Astrocyte (in vitro differentiated cells and primary cell): Measurements from ENCODE around the gene MUC13. TPM values are rescaled to one million over a fixed set of nuclear protein-coding genes. Genes with fewer than 3 reads are reported as not detected.

ENCODE experiments used
- DNase-seq: peaks from one replicate; pipeline ENCODE4 v3.0.0-alpha.2; 2010; ENCODE audit warnings: low read depth
- FAIRE-seq: peaks from 2 replicates; lab custom pipeline; 2011; peaks lifted over from hg19 to GRCh38; lab: Jason Lieb, UNC
- H2AFZ ChIP-seq: 2 replicates; pipeline ENCODE4 v1.6.0; 2012; ENCODE audit warnings: low read depth, low read length, inconsistent platforms
- H3K27ac ChIP-seq: 2 replicates; pipeline ENCODE4 v1.5.1; 2011; ENCODE audit warnings: low read depth, low read length, inconsistent platforms
- H3K27me3 ChIP-seq: 2 replicates; pipeline ENCODE4 v1.6.0; 2011; ENCODE audit warnings: low read length, inconsistent platforms; ENCODE audit not compliant: insufficient read depth
- H3K36me3 ChIP-seq: 2 replicates; pipeline ENCODE4 v1.5.1; 2011; ENCODE audit warnings: low read length, inconsistent platforms; ENCODE audit not compliant: insufficient read depth
- H3K4me1 ChIP-seq: 2 replicates; pipeline ENCODE4 v1.5.1; 2011; ENCODE audit warnings: low read length, inconsistent platforms; ENCODE audit not compliant: insufficient read depth
- H3K4me2 ChIP-seq: 2 replicates; pipeline ENCODE4 v1.6.0; 2012; ENCODE audit warnings: low read length, inconsistent platforms
- H3K4me3 ChIP-seq: 2 replicates; pipeline ENCODE4 v1.5.1; 2011; ENCODE audit warnings: low read depth, mild to moderate bottlenecking, low read length, inconsistent platforms; ENCODE audit not compliant: insufficient read depth
- H3K79me2 ChIP-seq: 2 replicates; pipeline ENCODE4 v1.6.0; 2012; ENCODE audit warnings: mild to moderate bottlenecking, low read length, inconsistent platforms; ENCODE audit not compliant: insufficient read depth
- H3K9ac ChIP-seq: 2 replicates; pipeline ENCODE4 v1.6.0; 2012; ENCODE audit warnings: mild to moderate bottlenecking, low read length, inconsistent platforms
- H3K9me3 ChIP-seq: 2 replicates; pipeline ENCODE4 v1.5.1; 2012; ENCODE audit warnings: low read depth, mild to moderate bottlenecking, low read length, inconsistent platforms; ENCODE audit not compliant: insufficient read depth
- H4K20me1 ChIP-seq: 2 replicates; pipeline ENCODE4 v1.6.0; 2012; ENCODE audit warnings: low read length, inconsistent platforms; ENCODE audit not compliant: insufficient read depth
- H3K27ac Mint-ChIP-seq: one replicate; pipeline ENCODE4 v1.8.0; 2021; ENCODE audit warnings: mild to moderate bottlenecking, mixed read lengths; ENCODE audit not compliant: unreplicated experiment
- H3K27me3 Mint-ChIP-seq: one replicate; pipeline ENCODE4 v1.8.0; 2021; ENCODE audit warnings: low read depth, mixed read lengths; ENCODE audit not compliant: unreplicated experiment
- H3K36me3 Mint-ChIP-seq: one replicate; pipeline ENCODE4 v1.8.0; 2021; ENCODE audit warnings: low read depth, mixed read lengths; ENCODE audit not compliant: unreplicated experiment
- H3K4me1 Mint-ChIP-seq: one replicate; pipeline ENCODE4 v1.8.0; 2021; ENCODE audit warnings: low read depth, mixed read lengths; ENCODE audit not compliant: unreplicated experiment
- H3K4me3 Mint-ChIP-seq: one replicate; pipeline ENCODE4 v1.8.0; 2021; ENCODE audit warnings: mild to moderate bottlenecking, moderate library complexity, mixed read lengths; ENCODE audit not compliant: unreplicated experiment
- H3K9me3 Mint-ChIP-seq: one replicate; pipeline ENCODE4 v1.8.0; 2021; ENCODE audit warnings: mild to moderate bottlenecking, mixed read lengths; ENCODE audit not compliant: unreplicated experiment
- CTCF ChIP-seq: IDR thresholded peaks from 2 replicates; pipeline ENCODE4 v1.5.1; 2011; ENCODE audit warnings: low read depth, mild to moderate bottlenecking, inconsistent platforms, low read length, moderate library complexity; ENCODE audit not compliant: insufficient read depth
- EZH2 ChIP-seq: IDR thresholded peaks from 2 replicates; pipeline ENCODE4 v1.6.1; 2012; ENCODE audit warnings: mild to moderate bottlenecking, low read length, inconsistent platforms; ENCODE audit not compliant: insufficient read depth
- total RNA-seq: library from RNA; stranded (reverse); gene quantifications from 2 replicates; pipeline ENCODE4 v1.2.1, GENCODE V29; 2021

The MUC13 gene
- total RNA-seq, 1 donor from 2014 or later, result not detected

GRCh38 chr3:124876401-124876878 lies 58.1 kb downstream of the MUC13 start:
- Mint-ChIP-seq H3K36me3 (no peaks in the 10 kb centered on the region), H3K27me3 (no peaks in the 10 kb centered on the region), H3K27ac (peak overlapping the region; percentile 62), H3K9me3 (no peaks in the 10 kb centered on the region), H3K4me1 (peaks cover 37% of the 10 kb centered on the region), H3K4me3 (no peak overlapping the region)
- H4K20me1 ChIP-seq, result peaks cover 10% of the 10 kb centered on the region
- H3K4me1 ChIP-seq, result peaks cover 36% of the 10 kb centered on the region
- DNase-seq, result no peak
- H3K27me3 ChIP-seq, result no peaks in the 10 kb centered on the region
- H3K4me2 ChIP-seq, result peak overlapping the region; percentile 15
- TF ChIP-seq CTCF (no peak), EZH2 (no peak)
- no peak overlapping the region for H3K4me3 ChIP-seq
- peak overlapping the region; percentile 13 for H3K9ac ChIP-seq
- no peak overlapping the region for H2AFZ ChIP-seq
- no peak for FAIRE-seq
- peaks cover 8% of the 10 kb centered on the region for H3K36me3 ChIP-seq
- peaks cover 67% of the 10 kb centered on the region for H3K79me2 ChIP-seq
- no peaks in the 10 kb centered on the region for H3K9me3 ChIP-seq
- H3K27ac ChIP-seq, result no peak overlapping the region

- FAIRE-seq (no peak), DNase-seq (no peak)
- Histone ChIP-seq H2AFZ (no peak overlapping the region), H3K9ac (no peak overlapping the region), H3K4me2 (no peak overlapping the region), H3K9me3 (no peaks in the 10 kb centered on the region), H3K36me3 (peaks cover 10% of the 10 kb centered on the region), H4K20me1 (peaks cover 15% of the 10 kb centered on the region), H3K27me3 (no peaks in the 10 kb centered on the region), H3K4me1 (peaks cover 16% of the 10 kb centered on the region), H3K79me2 (peaks cover 68% of the 10 kb centered on the region), H3K27ac (no peak overlapping the region), H3K4me3 (no peak overlapping the region)
- H3K9me3 Mint-ChIP-seq, result no peaks in the 10 kb centered on the region
- H3K4me1 Mint-ChIP-seq, result peaks cover 23% of the 10 kb centered on the region
- H3K36me3 Mint-ChIP-seq, result peaks cover 9% of the 10 kb centered on the region
- peak overlapping the region; percentile 64 for H3K4me3 Mint-ChIP-seq
- no peaks in the 10 kb centered on the region for H3K27me3 Mint-ChIP-seq
- TF ChIP-seq CTCF (no peak), EZH2 (no peak)
- no peak overlapping the region for H3K27ac Mint-ChIP-seq
Observed at GRCh38 chr3:124873226-124873625, 61.3 kb downstream of the MUC13 start.

- Mint-ChIP-seq H3K27me3 (no peaks in the 10 kb centered on the region), H3K27ac (peak overlapping the region; percentile 2), H3K4me3 (no peak overlapping the region), H3K36me3 (peaks cover 23% of the 10 kb centered on the region), H3K4me1 (peaks cover 5% of the 10 kb centered on the region), H3K9me3 (peaks cover 2% of the 10 kb centered on the region)
- H3K36me3 ChIP-seq, result peaks cover 11% of the 10 kb centered on the region
- H3K27me3 ChIP-seq, result no peaks in the 10 kb centered on the region
- peaks cover 20% of the 10 kb centered on the region for H4K20me1 ChIP-seq
- H3K9ac ChIP-seq, result no peak overlapping the region
- no peaks in the 10 kb centered on the region for H3K9me3 ChIP-seq
- no peak overlapping the region for H3K4me2 ChIP-seq
- no peak overlapping the region for H3K4me3 ChIP-seq
- H3K79me2 ChIP-seq, result peaks cover 45% of the 10 kb centered on the region
- DNase-seq, result no peak
- H3K4me1 ChIP-seq, result no peaks in the 10 kb centered on the region
- no peak overlapping the region for H2AFZ ChIP-seq
- FAIRE-seq, result no peak
- no peak for TF ChIP-seq CTCF
- TF ChIP-seq EZH2, result no peak
- H3K27ac ChIP-seq, result no peak overlapping the region
Observed at GRCh38 chr3:124867511-124867910, 67.0 kb downstream of the MUC13 start.
